Activated T-cell treated with anti-CD3 and anti-CD28 coated beads, Interleukin-2, amount 50 U/mL, for 4 hours (primary cell): ENCODE results near the gene ATP7B. TPM values are rescaled to one million over a fixed set of nuclear protein-coding genes. Genes with fewer than 3 reads are reported as not detected.

Experiments
- ATAC-seq, 2 donors: fragments of 200-7000 bp; cut with Tn5 transposase; one replicate each; pipeline ENCODE4 v1.10.0; 2021
- DNase-seq: peaks from one replicate; pipeline ENCODE4 v3.0.0-alpha.2; 2020
- H3K27me3 Mint-ChIP-seq: one replicate; pipeline ENCODE4 v1.8.0; 2021; ENCODE audit warnings: low read depth, mixed read lengths
- H3K36me3 Mint-ChIP-seq: one replicate; pipeline ENCODE4 v1.8.0; 2022; ENCODE audit warnings: mixed read lengths; ENCODE audit not compliant: insufficient read depth
- H3K4me1 Mint-ChIP-seq: one replicate; pipeline ENCODE4 v1.8.0; 2021; ENCODE audit warnings: low read depth, mixed read lengths
- H3K4me3 Mint-ChIP-seq: one replicate; pipeline ENCODE4 v1.8.0; 2021; ENCODE audit warnings: mild to moderate bottlenecking, moderate library complexity, mixed read lengths
- H3K9me3 Mint-ChIP-seq: one replicate; pipeline ENCODE4 v1.8.0; 2021; ENCODE audit warnings: mixed read lengths
- total RNA-seq, 3 donors: library from RNA; stranded (reverse); gene quantifications; one replicate each; pipeline ENCODE4 v1.2.1, GENCODE V29; 2021

ATP7B gene
- total RNA-seq, 3 donors from 2014 or later: 0.54 to 0.83 (median 0.61) TPM

- Mint-ChIP-seq H3K4me3 (no peak overlapping the region), H3K36me3 (no peaks in the 10 kb centered on the region), H3K27me3 (no peaks in the 10 kb centered on the region), H3K4me1 (peaks cover 28% of the 10 kb centered on the region), H3K9me3 (no peaks in the 10 kb centered on the region)
- DNase-seq (no peak), ATAC-seq (no peak)
Measured at GRCh38 chr13:51906581-51906980, 104.7 kb downstream of the ATP7B start.

GRCh38 chr13:51905787-51906186, 105.5 kb downstream of the ATP7B start:
- H3K36me3 Mint-ChIP-seq: no peaks in the 10 kb centered on the region
- no peaks in the 10 kb centered on the region for H3K9me3 Mint-ChIP-seq
- no peak overlapping the region for H3K4me3 Mint-ChIP-seq
- H3K4me1 Mint-ChIP-seq: peaks cover 28% of the 10 kb centered on the region
- DNase-seq (no peak), ATAC-seq (peak in 1 of 2 donors; percentile 33)
- H3K27me3 Mint-ChIP-seq: no peaks in the 10 kb centered on the region

- peaks cover 10% of the 10 kb centered on the region for H3K4me1 Mint-ChIP-seq
- DNase-seq (no peak), ATAC-seq (no peak)
- H3K4me3 Mint-ChIP-seq: no peak overlapping the region
- H3K9me3 Mint-ChIP-seq: no peaks in the 10 kb centered on the region
- no peaks in the 10 kb centered on the region for H3K27me3 Mint-ChIP-seq
- no peaks in the 10 kb centered on the region for H3K36me3 Mint-ChIP-seq
Measured at GRCh38 chr13:51902776-51903175, 108.5 kb downstream of the ATP7B start.

- Mint-ChIP-seq H3K27me3 (no peaks in the 10 kb centered on the region), H3K9me3 (no peaks in the 10 kb centered on the region), H3K4me3 (no peak overlapping the region), H3K36me3 (no peaks in the 10 kb centered on the region), H3K4me1 (peaks cover 4% of the 10 kb centered on the region)
- ATAC-seq (no peak), DNase-seq (no peak)
Measured at GRCh38 chr13:51900471-51900870, 110.8 kb downstream of the ATP7B start.

GRCh38 chr13:51895906-51896888, 115.1 kb downstream of the ATP7B start:
- H3K27me3 Mint-ChIP-seq: peaks cover 9% of the 10 kb centered on the region
- no peak overlapping the region for H3K4me3 Mint-ChIP-seq
- no peaks in the 10 kb centered on the region for H3K9me3 Mint-ChIP-seq
- no peaks in the 10 kb centered on the region for H3K4me1 Mint-ChIP-seq
- ATAC-seq (peak; percentile 61 to 70), DNase-seq (peak; percentile 10)
- H3K36me3 Mint-ChIP-seq: no peaks in the 10 kb centered on the region

GRCh38 chr13:51894239-51894638, 117.0 kb downstream of the ATP7B start:
- Mint-ChIP-seq H3K27me3 (peaks cover 10% of the 10 kb centered on the region), H3K9me3 (no peaks in the 10 kb centered on the region), H3K4me1 (no peaks in the 10 kb centered on the region), H3K36me3 (no peaks in the 10 kb centered on the region), H3K4me3 (no peak overlapping the region)
- no peak for DNase-seq
- no peak for ATAC-seq

- H3K4me3 Mint-ChIP-seq: no peak overlapping the region
- peaks cover 10% of the 10 kb centered on the region for H3K27me3 Mint-ChIP-seq
- H3K4me1 Mint-ChIP-seq: no peaks in the 10 kb centered on the region
- H3K36me3 Mint-ChIP-seq: no peaks in the 10 kb centered on the region
- no peak for ATAC-seq
- no peaks in the 10 kb centered on the region for H3K9me3 Mint-ChIP-seq
- no peak for DNase-seq
Measured at GRCh38 chr13:51892657-51893056, 118.6 kb downstream of the ATP7B start.

- no peaks in the 10 kb centered on the region for H3K4me1 Mint-ChIP-seq
- no peaks in the 10 kb centered on the region for H3K9me3 Mint-ChIP-seq
- DNase-seq (no peak), ATAC-seq (no peak)
- H3K4me3 Mint-ChIP-seq: no peak overlapping the region
- no peaks in the 10 kb centered on the region for H3K36me3 Mint-ChIP-seq
- peaks cover 4% of the 10 kb centered on the region for H3K27me3 Mint-ChIP-seq
Measured at GRCh38 chr13:51887468-51887867, 123.8 kb downstream of the ATP7B start.

- ATAC-seq (no peak), DNase-seq (no peak)
- Mint-ChIP-seq H3K27me3 (peaks cover 2% of the 10 kb centered on the region), H3K4me1 (no peaks in the 10 kb centered on the region), H3K9me3 (no peaks in the 10 kb centered on the region), H3K4me3 (no peak overlapping the region), H3K36me3 (no peaks in the 10 kb centered on the region)
Measured at GRCh38 chr13:51885651-51886050, 125.6 kb downstream of the ATP7B start.

- no peak for ATAC-seq
- H3K9me3 Mint-ChIP-seq: no peaks in the 10 kb centered on the region
Measured at GRCh38 chr13:51883226-51883600, 128.0 kb downstream of the ATP7B start.

More at GRCh38 chr13:51883226-51883600, 128.0 kb downstream of the ATP7B start:
- no peaks in the 10 kb centered on the region for H3K36me3 Mint-ChIP-seq
- DNase-seq: no peak
- H3K27me3 Mint-ChIP-seq: peaks cover 2% of the 10 kb centered on the region
- H3K4me3 Mint-ChIP-seq: no peak overlapping the region
- no peaks in the 10 kb centered on the region for H3K4me1 Mint-ChIP-seq

Other genes with a start within 250 kb of the ATP7B start
- 1 to 10 TPM; 3.5 to 4.1 (median 3.6) TPM for gene DHRS12, start 207.3 kb downstream of the ATP7B start, total RNA-seq
- under 1 TPM; 0.11 to 0.24 (median 0.18) TPM for gene TMEM272, start 166.3 kb downstream of the ATP7B start, total RNA-seq
- gene CCDC70, start 149.5 kb downstream of the ATP7B start, total RNA-seq: not detected
- gene ALG11, start 948 bp upstream of the ATP7B start, total RNA-seq: 10 to 100 TPM; 20.6 to 27.5 (median 26.5) TPM
- 10 to 100 TPM in 2 of 3 donors, 1 to 10 TPM in 1; 9.5 to 10.3 (median 10.0) TPM for gene UTP14C, start 13.2 kb upstream of the ATP7B start, total RNA-seq
- gene NEK5, start 117.6 kb upstream of the ATP7B start, total RNA-seq: under 1 TPM in 1 of 3 donors, not detected in 2; 0.08 TPM
- gene NEK3, start 148.1 kb upstream of the ATP7B start, total RNA-seq: 1 to 10 TPM; 3.8 to 7.5 (median 5.4) TPM